ENCODE data around the gene MRPL55. TPM values are rescaled to one million over a fixed set of nuclear protein-coding genes. Genes with fewer than 3 reads are reported as not detected.

Gene MRPL55
- total RNA-seq, 2 donors from 2014 or later: 31.9 to 32.9 TPM

Small RNA genes lying within 50 kb of the gene (microRNA-seq; reads per million reads assigned to microRNA genes)
- gene MIR3620: 0.53 to 1.4 reads per million in 2 donors

Other genes starting within 250 kb of the MRPL55 start
- 1 to 10 TPM; 2.2 to 2.6 TPM for gene WNT9A, start 161.4 kb downstream of the MRPL55 start, total RNA-seq
- under 1 TPM in 1 of 2 donors, not detected in 1; 0.14 TPM for gene WNT3A, start 102.3 kb downstream of the MRPL55 start, total RNA-seq
- 100 to 1,000 TPM; 469 to 500 TPM for gene ARF1, start 26.6 kb downstream of the MRPL55 start, total RNA-seq
- gene C1orf35, start 6.0 kb downstream of the MRPL55 start, total RNA-seq: 10 to 100 TPM; 11.9 to 14.7 TPM
- gene GUK1, start 31.0 kb upstream of the MRPL55 start, total RNA-seq: 100 to 1,000 TPM; 175 to 176 TPM
- 1 to 10 TPM in 1 of 2 donors, under 1 TPM in 1; 0.49 to 1.5 TPM for gene GJC2, start 40.6 kb upstream of the MRPL55 start, total RNA-seq
- 1 to 10 TPM; 9.3 to 9.4 TPM for gene IBA57, start 56.5 kb upstream of the MRPL55 start, total RNA-seq
- 1 to 10 TPM; 5.3 to 8.0 TPM for gene OBSCN, start 98.7 kb upstream of the MRPL55 start, total RNA-seq

Data from left colon (tissue), 2 donors.